ENCODE results near the gene TULP1. TPM values are rescaled to one million over a fixed set of nuclear protein-coding genes. Genes with fewer than 3 reads are reported as not detected.

Gene TULP1
- total and polyA plus RNA-seq, 2 of the 13 experiments (the other 11 are each of a cell fraction or from before 2014, with no cell fraction given) = not detected

- TF ChIP-seq, protein P1, sequence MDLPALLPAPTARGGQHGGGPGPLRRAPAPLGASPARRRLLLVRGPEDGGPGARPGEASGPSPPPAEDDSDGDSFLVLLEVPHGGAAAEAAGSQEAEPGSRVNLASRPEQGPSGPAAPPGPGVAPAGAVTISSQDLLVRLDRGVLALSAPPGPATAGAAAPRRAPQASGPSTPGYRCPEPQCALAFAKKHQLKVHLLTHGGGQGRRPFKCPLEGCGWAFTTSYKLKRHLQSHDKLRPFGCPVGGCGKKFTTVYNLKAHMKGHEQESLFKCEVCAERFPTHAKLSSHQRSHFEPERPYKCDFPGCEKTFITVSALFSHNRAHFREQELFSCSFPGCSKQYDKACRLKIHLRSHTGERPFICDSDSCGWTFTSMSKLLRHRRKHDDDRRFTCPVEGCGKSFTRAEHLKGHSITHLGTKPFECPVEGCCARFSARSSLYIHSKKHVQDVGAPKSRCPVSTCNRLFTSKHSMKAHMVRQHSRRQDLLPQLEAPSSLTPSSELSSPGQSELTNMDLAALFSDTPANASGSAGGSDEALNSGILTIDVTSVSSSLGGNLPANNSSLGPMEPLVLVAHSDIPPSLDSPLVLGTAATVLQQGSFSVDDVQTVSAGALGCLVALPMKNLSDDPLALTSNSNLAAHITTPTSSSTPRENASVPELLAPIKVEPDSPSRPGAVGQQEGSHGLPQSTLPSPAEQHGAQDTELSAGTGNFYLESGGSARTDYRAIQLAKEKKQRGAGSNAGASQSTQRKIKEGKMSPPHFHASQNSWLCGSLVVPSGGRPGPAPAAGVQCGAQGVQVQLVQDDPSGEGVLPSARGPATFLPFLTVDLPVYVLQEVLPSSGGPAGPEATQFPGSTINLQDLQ (CRISPR knock-in tag; IDR thresholded peaks at IDR 0.05) = peak; percentile 93
- TF ChIP-seq REXO4 (CRISPR knock-in tag; IDR thresholded peaks at IDR 0.05; ENCODE audit: borderline replicate concordance) (0 out of 2 replicates have a peak, but pooled peaks have one; percentile 70), ZNF431 (CRISPR knock-in tag; IDR thresholded peaks at IDR 0.05; ENCODE audit: borderline replicate concordance, low read depth) (peak; percentile 60; the same call in 1 of the 2 replicates), SIN3B (IDR thresholded peaks at IDR 0.05; ENCODE audit: low read length) (no peak), IKZF4 (CRISPR knock-in tag; IDR thresholded peaks at IDR 0.05; ENCODE audit: borderline replicate concordance, low read depth, not compliant biosample characterization) (peak; percentile 78), SMAD1 (CRISPR knock-in tag; IDR thresholded peaks at IDR 0.05; ENCODE audit: borderline replicate concordance, low read depth) (no peak), ESRRA (CRISPR knock-in tag; IDR thresholded peaks at IDR 0.05; ENCODE audit: low read depth) (0 out of 2 replicates have a peak, but pooled peaks have one; percentile 20), ZEB1 (IDR thresholded peaks at IDR 0.05; ENCODE audit: insufficient replicate concordance, low read depth) (no peak), KDM1A (CRISPR knock-in tag; IDR thresholded peaks at IDR 0.05) (no peak; the same call in 1 of the 2 replicates), RCOR2 (CRISPR knock-in tag; IDR thresholded peaks at IDR 0.05) (no peak), MIXL1 (CRISPR knock-in tag; IDR thresholded peaks at IDR 0.05) (no peak), ZNF460 (CRISPR knock-in tag; IDR thresholded peaks at IDR 0.05; ENCODE audit: borderline replicate concordance) (no peak), DNMT3B (CRISPR knock-in tag; conservative IDR thresholded peaks at IDR 0.05) (peak; percentile 86), FOXP4 (CRISPR knock-in tag; IDR thresholded peaks at IDR 0.05) (peak; percentile 8; the same call in 1 of the 2 replicates), NR3C1 (CRISPR knock-in tag; IDR thresholded peaks at IDR 0.05) (no peak), ZSCAN20 (CRISPR knock-in tag; IDR thresholded peaks at IDR 0.05; ENCODE audit: borderline replicate concordance) (peak; percentile 91; the same call in 1 of the 2 replicates), ZFP90 (CRISPR knock-in tag; IDR thresholded peaks at IDR 0.05; ENCODE audit: borderline replicate concordance) (peak; percentile 82; the same call in 1 of the 2 replicates), ZNF292 (CRISPR knock-in tag; IDR thresholded peaks at IDR 0.05; ENCODE audit: borderline replicate concordance, low read depth) (no peak), SIN3A (IDR thresholded peaks at IDR 0.05; ENCODE audit: borderline replicate concordance, low read depth, low read length) (no peak; the same call in 1 of the 2 replicates), SNAI1 (CRISPR knock-in tag; IDR thresholded peaks at IDR 0.05; ENCODE audit: borderline replicate concordance) (0 out of 2 replicates have a peak, but pooled peaks have one; percentile 53), ZSCAN9 (CRISPR knock-in tag; IDR thresholded peaks at IDR 0.05; ENCODE audit: borderline replicate concordance) (peak; percentile 86)
- TF ChIP-seq, protein P2, sequence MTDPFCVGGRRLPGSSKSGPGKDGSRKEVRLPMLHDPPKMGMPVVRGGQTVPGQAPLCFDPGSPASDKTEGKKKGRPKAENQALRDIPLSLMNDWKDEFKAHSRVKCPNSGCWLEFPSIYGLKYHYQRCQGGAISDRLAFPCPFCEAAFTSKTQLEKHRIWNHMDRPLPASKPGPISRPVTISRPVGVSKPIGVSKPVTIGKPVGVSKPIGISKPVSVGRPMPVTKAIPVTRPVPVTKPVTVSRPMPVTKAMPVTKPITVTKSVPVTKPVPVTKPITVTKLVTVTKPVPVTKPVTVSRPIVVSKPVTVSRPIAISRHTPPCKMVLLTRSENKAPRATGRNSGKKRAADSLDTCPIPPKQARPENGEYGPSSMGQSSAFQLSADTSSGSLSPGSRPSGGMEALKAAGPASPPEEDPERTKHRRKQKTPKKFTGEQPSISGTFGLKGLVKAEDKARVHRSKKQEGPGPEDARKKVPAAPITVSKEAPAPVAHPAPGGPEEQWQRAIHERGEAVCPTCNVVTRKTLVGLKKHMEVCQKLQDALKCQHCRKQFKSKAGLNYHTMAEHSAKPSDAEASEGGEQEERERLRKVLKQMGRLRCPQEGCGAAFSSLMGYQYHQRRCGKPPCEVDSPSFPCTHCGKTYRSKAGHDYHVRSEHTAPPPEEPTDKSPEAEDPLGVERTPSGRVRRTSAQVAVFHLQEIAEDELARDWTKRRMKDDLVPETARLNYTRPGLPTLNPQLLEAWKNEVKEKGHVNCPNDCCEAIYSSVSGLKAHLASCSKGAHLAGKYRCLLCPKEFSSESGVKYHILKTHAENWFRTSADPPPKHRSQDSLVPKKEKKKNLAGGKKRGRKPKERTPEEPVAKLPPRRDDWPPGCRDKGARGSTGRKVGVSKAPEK (CRISPR knock-in tag; IDR thresholded peaks at IDR 0.05; ENCODE audit: borderline replicate concordance) = no peak
Measured at GRCh38 chr6:35497571-35498421, 14.9 kb downstream of the TULP1 start (continued).
